ENCODE data around the gene SNU13. TPM values are rescaled to one million over a fixed set of nuclear protein-coding genes. Genes with fewer than 3 reads are reported as not detected.

Gene SNU13
- total and polyA plus RNA-seq, 2 of the 4 experiments (the other 2 are of a cell fraction): 122 to 185 TPM

DNA sequence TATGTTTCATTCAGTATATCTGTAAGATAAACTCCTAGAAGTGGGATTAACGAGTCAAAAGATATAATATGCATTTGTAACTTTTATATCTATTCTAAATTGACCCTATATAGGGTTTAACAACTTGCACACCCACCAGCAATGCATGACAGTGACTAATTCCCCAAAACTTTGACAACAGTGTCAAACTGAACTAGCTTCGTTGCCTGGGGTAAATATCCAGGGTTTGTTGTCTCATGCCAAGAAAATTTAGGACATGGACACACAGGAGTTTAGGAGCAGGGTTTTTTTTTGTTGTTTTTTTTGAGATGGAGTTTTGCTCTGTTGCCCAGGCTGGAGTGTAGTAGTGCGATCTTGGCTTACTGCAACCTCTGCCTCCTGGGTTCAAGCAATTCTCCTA is 5.1 kb downstream of the SNU13 start:
- no peak overlapping the region for H4K5ac ChIP-seq (ENCODE audit: low read depth, low read length)
- H4K8ac ChIP-seq (ENCODE audit: low read depth in 2 of 2, low read length in 2 of 2): no peak overlapping the region
- no peak overlapping the region for H2AK9ac ChIP-seq (replicated peaks; ENCODE audit: low read depth, low read length, poor library complexity)
- H4K20me1 ChIP-seq (ENCODE audit: insufficient read depth, low read length): peaks cover 34% of the 10 kb centered on the region
- H3K4ac ChIP-seq (ENCODE audit: low read depth, low read length): no peak overlapping the region
- BruUV-seq (replicated peaks): no TSS peak
- no peak overlapping the region for H3K23ac ChIP-seq (ENCODE audit: low read depth, low read length)
- H3K9ac ChIP-seq (ENCODE audit: low read depth, low read length): no peak overlapping the region
- H2BK20ac ChIP-seq (ENCODE audit: low read depth, low read length): no peak overlapping the region
- H3K36me3 ChIP-seq (ENCODE audit: control insufficient read depth, insufficient read depth, low read length): peaks cover 7% of the 10 kb centered on the region
- no peak overlapping the region for H4K91ac ChIP-seq (ENCODE audit: insufficient read depth, low read depth, low read length)
- H3K4me3 ChIP-seq (ENCODE audit: insufficient read depth, low read depth, low read length): no peak overlapping the region
- no CpG with 5 or more reads among the region's 3 CpGs for WGBS, 2 experiments (ENCODE audit: extremely low coverage in 2 of 2, insufficient read length in 1 of 2)
- H2BK5ac ChIP-seq (ENCODE audit: low read depth, low read length, poor library complexity, severe bottlenecking): no peak overlapping the region
- POLR2A ChIA-PET (ENCODE audit: unreplicated experiment): no interaction called here
- CTCF ChIA-PET: interaction anchor here (1.6 kb wide), 1 partner anchor 14 kb away, joined by 5 read pairs; no protein-coding TSS in a partner anchor
- H2AK5ac ChIP-seq (ENCODE audit: low read depth, low read length): no peak overlapping the region
- no peak overlapping the region for H3K18ac ChIP-seq (ENCODE audit: low read depth, low read length)
- dilution Hi-C loops (cut with HindIII; ENCODE audit: low sequenced_read_pairs, unreplicated experiment) (no loop called here), in situ Hi-C loops (cut with MboI; ENCODE audit: low sequenced_read_pairs) (no loop called here), intact Hi-C loops (cut with micrococcal nuclease) (no loop called here)
- H3K4me1 ChIP-seq (ENCODE audit: control insufficient read depth, insufficient read depth, low read length): peaks cover 4% of the 10 kb centered on the region; the same call in 1 of the 2 replicates
- DNase-seq (no peak), ATAC-seq (ENCODE audit: low read depth) (no peak)
- H2BK120ac ChIP-seq (ENCODE audit: low read depth, low read length): no peak overlapping the region
- H2BK15ac ChIP-seq (ENCODE audit: low read depth, low read length): no peak overlapping the region
- TF ChIP-seq BHLHE40 (IDR thresholded peaks at IDR 0.05; ENCODE audit: low read depth, low read length) (no peak), POLR2A (IDR thresholded peaks at IDR 0.05; ENCODE audit: low read depth, low read length) (no peak), CEBPB (IDR thresholded peaks at IDR 0.05; ENCODE audit: low read depth, low read length) (no peak), USF2 (IDR thresholded peaks at IDR 0.05; ENCODE audit: low read depth, low read length) (no peak), RCOR1 (IDR thresholded peaks at IDR 0.05; ENCODE audit: insufficient replicate concordance, low read length) (no peak), RAD21 (IDR thresholded peaks at IDR 0.05; ENCODE audit: low read length) (no peak), MAFK (IDR thresholded peaks at IDR 0.05; ENCODE audit: low read depth, low read length) (no peak), SMC3 (IDR thresholded peaks at IDR 0.05; ENCODE audit: low read depth, low read length) (no peak), FOS (IDR thresholded peaks at IDR 0.05; ENCODE audit: low read depth, low read length) (no peak), MXI1 (IDR thresholded peaks at IDR 0.05; ENCODE audit: borderline replicate concordance, low read depth, low read length) (no peak), RFX5 (IDR thresholded peaks at IDR 0.05; ENCODE audit: low read depth, low read length) (no peak), CTCF (conservative IDR thresholded peaks at IDR 0.05; ENCODE audit: low read depth, low read length) (no peak), CHD1 (IDR thresholded peaks at IDR 0.05; ENCODE audit: low read depth, low read length) (no peak), MAZ (IDR thresholded peaks at IDR 0.05; ENCODE audit: borderline replicate concordance, low read depth, low read length) (no peak), NFE2L2 (IDR thresholded peaks at IDR 0.05; ENCODE audit: low read depth, low read length) (no peak)
- TF ChIP-seq, protein P1, sequence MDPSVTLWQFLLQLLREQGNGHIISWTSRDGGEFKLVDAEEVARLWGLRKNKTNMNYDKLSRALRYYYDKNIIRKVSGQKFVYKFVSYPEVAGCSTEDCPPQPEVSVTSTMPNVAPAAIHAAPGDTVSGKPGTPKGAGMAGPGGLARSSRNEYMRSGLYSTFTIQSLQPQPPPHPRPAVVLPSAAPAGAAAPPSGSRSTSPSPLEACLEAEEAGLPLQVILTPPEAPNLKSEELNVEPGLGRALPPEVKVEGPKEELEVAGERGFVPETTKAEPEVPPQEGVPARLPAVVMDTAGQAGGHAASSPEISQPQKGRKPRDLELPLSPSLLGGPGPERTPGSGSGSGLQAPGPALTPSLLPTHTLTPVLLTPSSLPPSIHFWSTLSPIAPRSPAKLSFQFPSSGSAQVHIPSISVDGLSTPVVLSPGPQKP (IDR thresholded peaks at IDR 0.05; ENCODE audit: borderline replicate concordance, low read depth, low read length): no peak
- H2AFZ ChIP-seq (replicated peaks; ENCODE audit: low read length, poor library complexity): no peak overlapping the region
- H3K56ac ChIP-seq (ENCODE audit: extremely low read depth, insufficient read depth, low read length): no peak overlapping the region
- peaks cover 11 to 58% of the 10 kb centered on the region in 2 experiments for H3K79me1 ChIP-seq (ENCODE audit: low read depth in 1 of 2, low read length in 2 of 2)
- no peaks in the 10 kb centered on the region for H3K9me3 ChIP-seq (ENCODE audit: control insufficient read depth, insufficient read depth, low read length)
- peaks cover 3% of the 10 kb centered on the region for H3K9me1 ChIP-seq (ENCODE audit: insufficient read depth, low read length)
- no peak overlapping the region for H3K4me2 ChIP-seq (ENCODE audit: low read depth, low read length)
- H3K27ac ChIP-seq (ENCODE audit: insufficient read depth, low read length): no peak overlapping the region
- H3K14ac ChIP-seq (replicated peaks; ENCODE audit: low read depth, low read length): no peak overlapping the region
- no peaks in the 10 kb centered on the region for H3K27me3 ChIP-seq (ENCODE audit: control insufficient read depth, insufficient read depth, low read length)

Data from IMR-90 (cell line).